Smooth muscle cell (in vitro differentiated cells): ENCODE results near the gene TWNK. TPM values are rescaled to one million over a fixed set of nuclear protein-coding genes. Genes with fewer than 3 reads are reported as not detected.

Experiments
- DNase-seq: peaks from one replicate; lab custom pipeline; 2025; ENCODE audit not compliant: unreplicated experiment; lab: John Stamatoyannopoulos, UW
- H2AFZ ChIP-seq: fragments of 200-600 bp; sonication (generic); 2 replicates; pipeline ENCODE4 v1.6.0; 2016; ENCODE audit warnings: antibody characterized with exemption, low read depth, mild to moderate bottlenecking
- H3F3A ChIP-seq: fragments of 200-600 bp; sonication (generic); 2 replicates; pipeline ENCODE4 v1.6.0; 2017; ENCODE audit warnings: antibody characterized with exemption, low read depth
- H3K27ac ChIP-seq: fragments of 200-600 bp; sonication (generic); 2 replicates; pipeline ENCODE4 v1.5.1; 2016; ENCODE audit warnings: low read depth, mild to moderate bottlenecking
- H3K27me3 ChIP-seq: fragments of 200-600 bp; sonication (generic); 2 replicates; pipeline ENCODE4 v1.6.1; 2016; ENCODE audit warnings: low read depth, mild to moderate bottlenecking
- H3K36me3 ChIP-seq: fragments of 200-600 bp; sonication (generic); 2 replicates; pipeline ENCODE4 v1.5.1; 2016; ENCODE audit warnings: low read depth
- H3K4me1 ChIP-seq: fragments of 200-600 bp; sonication (generic); 2 replicates; pipeline ENCODE4 v1.5.1; 2016; ENCODE audit warnings: low read depth
- H3K4me2 ChIP-seq: fragments of 200-600 bp; sonication (generic); 2 replicates; pipeline ENCODE4 v1.6.0; 2016; ENCODE audit warnings: mild to moderate bottlenecking
- H3K4me3 ChIP-seq: fragments of 200-600 bp; sonication (generic); 2 replicates; pipeline ENCODE4 v1.5.1; 2016; ENCODE audit warnings: mild to moderate bottlenecking
- H3K79me2 ChIP-seq: fragments of 200-600 bp; sonication (generic); 2 replicates; pipeline ENCODE4 v1.6.0; 2016; ENCODE audit warnings: low read depth, mild to moderate bottlenecking
- H3K9ac ChIP-seq: fragments of 200-600 bp; sonication (generic); 2 replicates; pipeline ENCODE4 v1.6.0; 2016; ENCODE audit warnings: low read depth
- H3K9me3 ChIP-seq: fragments of 200-600 bp; sonication (generic); replicated peaks from 2 replicates; pipeline ENCODE4 v1.5.1; 2016; ENCODE audit warnings: low read depth
- H4K20me1 ChIP-seq: fragments of 200-600 bp; sonication (generic); 2 replicates; pipeline ENCODE4 v1.6.0; 2016; ENCODE audit warnings: low read depth
- CTCF ChIP-seq: fragments of 200-600 bp; sonication (generic); IDR thresholded peaks from 2 replicates; pipeline ENCODE4 v1.5.1; 2017; ENCODE audit warnings: borderline replicate concordance, mild to moderate bottlenecking, antibody characterized with exemption; ENCODE audit not compliant: insufficient read depth, poor library complexity, severe bottlenecking
- WGBS: methylation state at CpG from one replicate; pipeline ENCODE4 v1.1.7; 2016; ENCODE audit warnings: low lambda C conversion rate; 5-methylcytosine and 5-hydroxymethylcytosine counted together
- polyA plus RNA-seq: library from polyadenylated mRNA; unstranded; fragments of >200 nt; fragmentation: Nextera tagmentation; extraction: Ambion mirVana; gene quantifications from 2 replicates; pipeline ENCODE4 v1.2.1, GENCODE V29; 2016
- total RNA-seq: library from RNA; depleted of rRNA; stranded (reverse); fragments of >200 nt; gene quantifications from 2 replicates; pipeline ENCODE4 v1.2.3, GENCODE V29; 2014

Gene TWNK
- total and polyA plus RNA-seq, 2 experiments from 2014 or later: 2.0 to 2.5 TPM

GRCh38 chr10:101020427-101021075, 33.2 kb downstream of the TWNK start:
- Histone ChIP-seq H3K79me2 (no peaks in the 10 kb centered on the region), H3K4me1 (no peaks in the 10 kb centered on the region), H3K9ac (no peak overlapping the region), H3F3A (no peaks in the 10 kb centered on the region), H3K27me3 (peaks cover 26% of the 10 kb centered on the region), H3K9me3 (no peaks in the 10 kb centered on the region), H3K4me3 (no peak overlapping the region), H4K20me1 (no peaks in the 10 kb centered on the region), H3K27ac (no peak overlapping the region), H3K36me3 (no peaks in the 10 kb centered on the region), H2AFZ (no peak overlapping the region), H3K4me2 (no peak overlapping the region)
- no peak for TF ChIP-seq CTCF
- no peak for DNase-seq
- WGBS: 82% methylated on average over 10 of the region's 10 CpGs

- Histone ChIP-seq H3K9me3 (no peaks in the 10 kb centered on the region), H3K27ac (no peak overlapping the region), H2AFZ (no peak overlapping the region), H3K4me2 (no peak overlapping the region), H3K36me3 (no peaks in the 10 kb centered on the region), H3K4me3 (no peak overlapping the region), H3K79me2 (no peaks in the 10 kb centered on the region), H3K9ac (no peak overlapping the region), H3F3A (no peaks in the 10 kb centered on the region), H3K4me1 (no peaks in the 10 kb centered on the region), H3K27me3 (peaks cover 25% of the 10 kb centered on the region), H4K20me1 (no peaks in the 10 kb centered on the region)
- TF ChIP-seq CTCF: no peak
- 90% methylated on average over 4 of the region's 4 CpGs for WGBS
- DNase-seq: no peak
These were observed 33.9 kb downstream of the TWNK start for GRCh38 chr10:101021239-101021638.

- WGBS: 91% methylated on average over 11 of the region's 11 CpGs
- no peaks in the 10 kb centered on the region for H4K20me1 ChIP-seq
- no peak overlapping the region for H3K4me3 ChIP-seq
- no peaks in the 10 kb centered on the region for H3K9me3 ChIP-seq
- no peak overlapping the region for H2AFZ ChIP-seq
- no peaks in the 10 kb centered on the region for H3K79me2 ChIP-seq
- DNase-seq: no peak
- no peaks in the 10 kb centered on the region for H3F3A ChIP-seq
- H3K4me1 ChIP-seq: peaks cover 2% of the 10 kb centered on the region
- no peak overlapping the region for H3K27ac ChIP-seq
- H3K36me3 ChIP-seq: no peaks in the 10 kb centered on the region
- no peak overlapping the region for H3K4me2 ChIP-seq
- no peak overlapping the region for H3K9ac ChIP-seq
- TF ChIP-seq CTCF: no peak
- H3K27me3 ChIP-seq: peaks cover 20% of the 10 kb centered on the region
These were observed 34.4 kb downstream of the TWNK start for GRCh38 chr10:101021692-101022251.
